DMS 273 treated with DMSO at 0.1 percent for 48 hours (cell line): ENCODE data around the gene DGUOK.
"Not testable (repeated sequence)": the region's sequence is repeated elsewhere in the genome, so short reads cannot be mapped to it uniquely, and the experiment has no call there.

Source experiments
- DNase-seq: peaks from one replicate; lab custom pipeline; 2025; lab: John Stamatoyannopoulos, UW

DGUOK gene

GRCh38 chr2:73926493-73927327, at the start of gene DGUOK:
DGUOK (plus strand) TSS chr2:73926880; CDS start chr2:73926911, 31 bp downstream.
- DNase-seq, result peak; percentile 96

GRCh38 chr2:73877071-73877802, 49.4 kb upstream of the DGUOK start:
- DNase-seq, result no peak

- not testable (repeated sequence) for DNase-seq
Measured at GRCh38 chr2:73877984-73878383, 48.7 kb upstream of the DGUOK start.

- DNase-seq, result no peak
Measured at GRCh38 chr2:73885406-73885805, 41.3 kb upstream of the DGUOK start.

- no peak for DNase-seq
Measured at GRCh38 chr2:73886357-73886756, 40.3 kb upstream of the DGUOK start.

- DNase-seq, result not testable (repeated sequence)
Measured at GRCh38 chr2:73887596-73888353, 38.9 kb upstream of the DGUOK start.

GRCh38 chr2:73888388-73888787, 38.3 kb upstream of the DGUOK start:
- no peak for DNase-seq

GRCh38 chr2:73889206-73889605, 37.5 kb upstream of the DGUOK start:
- DNase-seq, result no peak

GRCh38 chr2:73890301-73891092, 36.2 kb upstream of the DGUOK start:
- DNase-seq, result no peak

GRCh38 chr2:73891276-73891901, 35.3 kb upstream of the DGUOK start:
- DNase-seq, result no peak

- no peak for DNase-seq
Measured at GRCh38 chr2:73892631-73893329, 33.9 kb upstream of the DGUOK start, which contains the start of gene ACTG2. ACTG2 (plus strand) TSS chr2:73893008; CDS start chr2:73901312, 8,304 bp downstream.

- no peak for DNase-seq
Measured at GRCh38 chr2:73893764-73894474, 32.8 kb upstream of the DGUOK start.

- DNase-seq, result no peak
Measured at GRCh38 chr2:73894475-73894850, 32.2 kb upstream of the DGUOK start.

- DNase-seq, result no peak
Measured at GRCh38 chr2:73894877-73895276, 31.8 kb upstream of the DGUOK start.

GRCh38 chr2:73895473-73895872, 31.2 kb upstream of the DGUOK start:
- DNase-seq, result no peak

GRCh38 chr2:73896362-73897239, 30.1 kb upstream of the DGUOK start:
- no peak for DNase-seq

- no peak for DNase-seq
Measured at GRCh38 chr2:73897240-73897583, 29.5 kb upstream of the DGUOK start.

- DNase-seq, result no peak
Measured at GRCh38 chr2:73897934-73898333, 28.7 kb upstream of the DGUOK start.

- DNase-seq, result no peak
Measured at GRCh38 chr2:73899801-73900336, 26.8 kb upstream of the DGUOK start.
